HG02943 (cell line): ENCODE results near the gene LCN6.
"Not testable (repeated sequence)": the region's sequence is repeated elsewhere in the genome, so short reads cannot be mapped to it uniquely, and the experiment has no call there.

Experiments
- ATAC-seq: cut with Tn5 transposase; IDR thresholded peaks from one replicate; pipeline ENCODE4 v1.9.1; 2021; ENCODE audit warnings: mild to moderate bottlenecking, low read depth, moderate library complexity; ENCODE audit not compliant: unreplicated experiment

LCN6 gene, protein sequence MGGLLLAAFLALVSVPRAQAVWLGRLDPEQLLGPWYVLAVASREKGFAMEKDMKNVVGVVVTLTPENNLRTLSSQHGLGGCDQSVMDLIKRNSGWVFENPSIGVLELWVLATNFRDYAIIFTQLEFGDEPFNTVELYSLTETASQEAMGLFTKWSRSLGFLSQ

DNA sequence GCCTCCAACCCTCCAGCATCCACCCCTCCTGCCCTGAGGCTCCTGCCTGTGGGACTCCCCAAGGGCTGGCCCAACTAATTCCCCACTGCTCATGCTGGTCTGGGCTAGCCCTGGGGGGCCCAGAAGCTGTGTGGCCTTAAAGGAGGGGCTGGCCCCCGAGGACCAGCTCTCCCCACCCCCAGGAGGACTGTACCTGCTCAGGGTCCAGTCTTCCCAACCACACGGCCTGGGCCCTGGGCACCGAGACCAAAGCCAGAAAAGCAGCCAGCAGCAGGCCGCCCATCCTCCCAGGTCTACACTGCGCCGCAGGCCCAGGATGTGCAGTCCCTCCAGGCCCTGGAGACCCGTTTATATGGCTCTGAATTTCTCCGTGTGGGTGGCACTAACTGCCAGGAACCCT is at the start of gene LCN6:
Gene LCN6 (minus strand): TSS at position 325 of the 400 bp plus-strand sequence. CDS start 42 bp downstream, at position 283.
- ATAC-seq: no peak

DNA sequence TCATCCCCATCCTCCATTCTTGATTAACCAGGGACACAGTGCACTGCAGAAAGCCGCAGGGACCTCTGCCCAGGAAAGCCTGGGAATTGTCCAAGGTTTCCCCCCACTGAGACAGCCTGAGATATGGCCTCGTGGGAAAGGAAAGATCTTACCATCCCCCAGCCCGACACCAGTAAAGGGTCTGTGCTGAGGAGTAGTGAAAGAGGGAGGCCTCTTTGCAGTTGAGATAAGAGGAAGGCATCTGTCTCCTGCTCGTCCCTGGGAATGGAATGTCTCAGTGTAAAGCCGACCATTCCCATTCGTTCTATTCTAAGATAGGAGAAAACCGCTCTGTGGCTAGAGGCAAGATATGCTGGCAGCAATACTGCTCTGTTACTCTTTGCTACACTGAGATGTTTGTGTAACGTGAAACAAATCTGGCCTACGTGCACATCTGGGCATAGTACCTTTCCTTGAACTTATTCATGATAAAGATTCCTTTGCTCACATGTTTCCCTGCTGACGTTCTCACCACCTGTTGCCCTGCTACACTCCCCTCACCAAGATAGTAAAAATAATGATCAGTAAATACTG is 48.5 kb upstream of the LCN6 start:
- not testable (repeated sequence) for ATAC-seq

DNA sequence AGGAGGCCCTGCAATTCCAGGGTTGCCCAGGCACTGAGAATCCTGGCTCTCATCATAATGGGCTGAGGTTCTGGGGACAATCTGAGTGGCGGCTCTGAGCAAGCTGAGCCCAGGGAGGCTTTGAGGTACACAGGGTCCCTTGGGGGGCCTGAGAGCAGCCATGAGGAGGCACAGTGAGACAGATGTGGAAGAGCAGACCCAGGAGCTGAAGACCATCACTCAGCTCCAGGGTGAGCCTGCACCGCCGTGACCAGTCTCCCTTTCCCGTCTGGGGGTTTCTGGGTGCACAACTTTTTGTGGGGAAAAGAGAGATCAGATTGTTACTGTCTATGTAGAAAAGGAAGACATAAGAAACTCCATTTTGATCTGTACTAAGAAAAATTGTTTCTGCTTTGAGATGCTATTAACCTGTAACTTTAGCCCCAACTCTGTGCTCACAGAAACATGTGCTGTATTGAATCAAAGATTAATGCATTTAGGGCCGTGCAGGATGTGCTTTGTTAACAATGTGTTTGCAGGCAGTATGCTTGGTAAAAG is 48.0 kb upstream of the LCN6 start, which contains the start of gene CCDC183:
Gene CCDC183 (plus strand): TSS at position 101 of the 537 bp plus-strand sequence. CDS start 60 bp downstream, at position 161.
- no peak for ATAC-seq

DNA sequence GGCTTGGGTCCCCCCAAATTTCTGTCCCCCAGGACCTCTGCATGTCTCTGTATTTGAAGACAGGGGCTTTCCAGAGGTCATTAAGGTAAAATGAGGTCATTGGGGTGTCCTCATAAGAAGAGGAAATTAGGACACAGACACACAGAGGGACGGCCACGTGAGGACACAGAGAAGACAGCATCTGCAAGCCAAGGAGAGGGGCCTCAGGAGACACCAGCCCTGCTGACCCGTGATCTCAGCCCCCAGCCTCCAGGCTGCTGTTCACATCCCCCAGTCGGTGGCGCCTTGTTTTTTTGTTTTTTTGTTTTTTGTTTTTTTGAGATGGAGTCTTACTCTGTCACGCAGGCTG is 46.6 kb upstream of the LCN6 start:
- ATAC-seq: no peak

DNA sequence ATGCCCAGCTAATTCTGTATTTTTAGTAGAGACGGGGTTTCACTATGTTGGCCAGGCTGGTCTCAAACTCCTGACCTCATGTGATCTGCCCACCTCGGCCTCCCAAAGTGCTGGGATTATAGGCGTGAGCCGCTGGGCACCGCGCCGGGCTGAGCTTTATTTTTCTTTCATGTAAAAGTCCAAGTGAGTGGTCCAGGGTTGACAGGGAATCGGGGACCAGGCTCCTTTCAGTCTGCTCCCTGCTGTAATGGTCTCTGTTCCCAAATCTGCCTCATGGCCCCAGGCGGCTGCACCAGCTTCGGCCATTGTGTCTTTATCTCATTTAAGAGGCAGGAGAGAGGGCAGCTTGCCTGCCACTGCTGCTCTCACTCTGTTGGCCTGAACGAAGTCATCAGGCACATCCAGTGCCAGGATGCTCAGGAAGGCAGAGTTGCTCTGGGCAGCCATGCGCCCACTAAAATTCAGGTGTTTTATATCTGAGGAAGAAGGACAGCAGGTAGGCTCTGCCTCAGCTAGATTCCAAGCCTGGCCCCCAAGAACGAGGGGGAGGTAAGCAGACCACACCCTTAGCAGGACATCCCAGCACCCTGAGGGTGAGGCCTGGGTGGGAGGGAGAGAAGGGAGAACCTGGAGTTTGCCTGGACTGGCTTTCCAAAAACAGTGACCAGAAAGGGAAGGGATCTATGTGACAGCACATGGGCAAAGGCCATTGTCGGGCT is 46.1 kb upstream of the LCN6 start:
- ATAC-seq: no peak

DNA sequence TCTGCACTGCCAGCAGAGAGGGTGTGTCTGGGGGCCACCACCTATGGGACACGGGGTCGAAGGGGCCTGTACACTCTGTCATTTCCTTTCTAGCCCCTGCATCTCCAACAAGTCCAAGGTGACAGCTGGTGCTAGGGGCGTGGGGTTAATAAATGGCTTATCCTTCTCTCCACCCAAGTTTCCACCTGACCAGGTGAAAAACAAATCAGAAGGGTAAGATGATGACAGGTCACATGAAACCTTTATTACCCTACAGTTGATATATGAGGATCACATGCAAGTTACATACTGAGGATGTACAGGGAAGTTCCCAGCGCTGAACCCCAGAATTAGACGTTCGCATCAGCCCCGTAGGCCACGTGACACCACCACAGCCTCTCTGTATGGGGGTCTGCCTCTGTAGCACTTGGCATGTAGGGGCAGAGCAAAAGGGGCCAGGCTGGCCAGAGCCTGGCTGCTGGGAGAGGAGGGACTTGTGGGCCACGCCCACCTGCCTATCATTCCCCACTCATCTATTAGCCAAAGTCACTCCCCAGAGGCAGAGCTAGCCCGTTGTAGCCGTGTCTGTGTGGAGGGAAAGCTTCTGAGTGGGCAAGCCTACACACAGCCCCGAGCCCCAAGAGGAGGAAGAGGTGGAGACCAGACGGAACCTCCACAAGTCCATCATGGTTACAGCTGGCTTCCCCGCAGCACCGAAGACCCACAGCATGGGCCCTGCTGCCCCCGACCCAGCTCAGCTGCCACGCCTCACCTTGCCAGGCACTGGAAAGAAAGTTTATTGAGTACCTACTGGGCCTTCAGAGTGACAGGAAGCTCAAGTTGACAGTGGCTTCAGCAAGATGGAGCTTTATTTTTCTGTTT is 45.0 kb upstream of the LCN6 start:
- ATAC-seq: no peak

DNA sequence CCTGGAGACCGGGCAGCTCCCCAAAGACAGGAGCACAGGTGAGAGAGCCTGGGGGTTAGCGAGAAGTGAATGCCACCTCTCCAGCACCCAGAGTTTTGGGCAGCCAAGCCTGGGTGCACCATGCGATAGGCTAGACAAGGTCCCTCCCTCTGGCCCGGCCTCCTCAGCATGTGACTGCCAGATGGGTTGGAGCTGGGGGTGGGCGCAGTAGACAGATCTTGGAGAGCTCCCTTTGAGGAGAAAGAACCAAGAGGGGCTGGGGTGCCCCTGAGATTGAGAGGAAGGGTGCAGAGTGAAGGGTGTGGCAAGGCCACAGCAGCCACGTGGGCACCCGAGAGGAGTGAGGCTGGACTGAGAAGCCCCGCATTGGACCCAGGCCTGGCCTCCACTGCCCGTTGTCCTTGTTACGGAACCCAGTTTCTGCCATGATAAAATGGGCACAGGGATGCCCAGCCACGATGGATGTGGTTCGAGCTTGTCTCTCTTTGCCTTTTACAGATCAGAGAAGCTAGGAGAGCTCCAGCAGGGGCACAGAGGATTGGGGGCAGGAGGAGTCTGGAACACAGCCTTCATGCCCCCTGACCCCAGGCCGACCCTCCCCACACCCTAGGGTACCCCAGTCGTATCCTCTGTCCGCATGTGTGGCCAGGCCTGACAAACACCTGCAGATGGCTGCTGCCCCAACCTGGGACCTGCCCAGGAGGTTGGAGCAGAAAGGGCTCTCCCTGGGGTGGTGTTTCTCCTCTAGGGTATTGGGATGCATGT is 44.2 kb upstream of the LCN6 start:
- no peak for ATAC-seq

DNA sequence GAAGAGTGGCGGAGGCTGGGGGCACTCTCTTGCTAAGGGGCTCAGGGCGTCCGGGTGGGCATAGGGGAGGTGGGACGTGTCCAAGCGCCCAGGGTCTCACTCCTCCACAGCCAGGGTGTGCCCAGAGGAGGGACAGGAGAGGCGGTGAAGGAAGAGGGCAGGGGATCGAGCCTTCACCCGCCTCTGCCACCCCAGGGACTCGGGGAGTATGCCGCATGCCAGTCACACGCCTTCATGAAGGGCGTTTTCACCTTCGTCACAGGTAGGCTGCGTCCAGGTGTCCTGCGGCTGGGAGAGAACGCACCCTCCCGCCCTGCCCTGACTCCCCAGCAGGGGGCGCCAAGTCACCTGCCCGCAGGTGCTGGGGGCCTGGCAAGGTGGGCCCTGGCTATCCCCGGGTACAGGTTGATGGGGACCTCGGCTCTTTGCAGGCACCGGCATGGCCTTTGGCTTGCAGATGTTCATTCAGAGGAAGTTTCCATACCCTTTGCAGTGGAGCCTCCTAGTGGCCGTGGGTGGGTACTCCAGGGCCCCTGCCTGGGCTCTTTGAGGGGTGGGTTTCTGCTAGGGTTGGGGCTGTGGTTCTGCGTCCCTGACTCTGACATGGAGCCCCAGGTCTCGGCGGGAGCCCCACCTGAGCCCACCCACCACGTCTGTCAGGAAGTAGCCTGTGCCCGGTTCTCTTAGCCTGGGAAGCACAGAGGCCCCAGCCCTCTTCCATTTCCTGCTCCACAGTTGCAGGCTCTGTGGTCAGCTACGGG is 43.4 kb upstream of the LCN6 start:
- peak; percentile 18 for ATAC-seq

DNA sequence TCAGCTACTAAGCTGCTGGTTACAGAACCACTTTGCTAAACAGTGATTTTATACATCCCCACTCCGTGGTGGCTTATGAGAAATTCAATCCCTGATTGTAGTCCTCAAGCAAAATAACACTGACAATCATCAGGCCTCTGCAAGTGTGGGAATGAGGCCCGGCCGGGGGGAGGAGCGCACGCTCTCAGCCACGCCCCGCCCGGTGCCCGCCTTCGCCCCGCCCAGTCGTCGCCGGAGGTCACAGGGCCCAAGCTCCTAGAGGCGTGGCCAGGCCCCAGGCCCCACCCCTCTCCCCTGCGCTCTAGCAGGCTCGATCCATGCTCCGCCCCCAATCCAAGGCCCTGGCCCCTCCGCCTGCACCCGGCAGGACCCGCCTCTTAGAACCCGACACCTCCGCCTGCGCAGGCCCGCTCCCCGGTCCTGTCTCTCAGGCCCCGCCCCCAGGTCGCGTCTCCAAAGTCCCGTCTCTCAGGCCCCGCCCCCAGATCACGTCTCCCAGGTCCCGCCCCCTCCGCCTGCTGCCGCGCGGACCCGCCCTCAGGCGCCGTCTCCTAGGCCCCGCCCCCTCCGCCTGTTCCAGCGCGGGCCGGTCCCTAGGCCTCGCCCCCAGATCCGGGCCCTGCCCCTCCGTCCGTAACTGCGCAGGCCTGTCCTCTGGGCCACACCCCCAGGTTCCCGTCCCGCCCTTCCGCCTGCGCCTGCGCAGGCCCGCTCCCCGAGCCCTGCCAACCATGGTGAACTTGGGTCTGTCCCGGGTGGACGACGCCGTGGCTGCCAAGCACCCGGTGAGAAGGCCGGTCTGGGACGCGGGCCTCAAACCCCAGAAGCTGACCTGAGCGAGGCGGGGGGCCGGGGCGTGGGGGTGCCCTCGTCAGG is 42.6 kb upstream of the LCN6 start, which contains the start of gene TMEM141:
Gene TMEM141 (plus strand): TSS at position 705 of the 876 bp plus-strand sequence. CDS start 27 bp downstream, at position 732.
- ATAC-seq: peak; percentile 76

DNA sequence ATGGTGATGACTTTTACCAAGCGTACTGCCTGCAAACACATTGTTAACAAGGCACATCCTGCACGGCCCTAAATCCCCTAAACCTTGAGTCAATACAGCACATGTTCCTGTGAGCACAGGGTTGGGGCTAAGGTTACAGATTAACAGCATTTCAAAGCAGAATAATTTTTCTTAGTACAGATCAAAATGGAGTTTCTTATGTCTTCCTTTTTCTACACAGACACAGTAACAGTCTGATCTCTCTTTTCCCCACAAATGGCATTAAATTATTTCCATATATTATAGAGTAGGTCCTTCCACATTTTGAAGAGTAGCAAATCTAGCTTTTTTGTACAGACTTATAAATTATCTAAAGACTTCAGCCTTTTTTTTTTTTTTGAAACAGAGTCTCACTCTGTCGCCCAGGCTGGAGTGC is 41.2 kb upstream of the LCN6 start:
- ATAC-seq: no peak

DNA sequence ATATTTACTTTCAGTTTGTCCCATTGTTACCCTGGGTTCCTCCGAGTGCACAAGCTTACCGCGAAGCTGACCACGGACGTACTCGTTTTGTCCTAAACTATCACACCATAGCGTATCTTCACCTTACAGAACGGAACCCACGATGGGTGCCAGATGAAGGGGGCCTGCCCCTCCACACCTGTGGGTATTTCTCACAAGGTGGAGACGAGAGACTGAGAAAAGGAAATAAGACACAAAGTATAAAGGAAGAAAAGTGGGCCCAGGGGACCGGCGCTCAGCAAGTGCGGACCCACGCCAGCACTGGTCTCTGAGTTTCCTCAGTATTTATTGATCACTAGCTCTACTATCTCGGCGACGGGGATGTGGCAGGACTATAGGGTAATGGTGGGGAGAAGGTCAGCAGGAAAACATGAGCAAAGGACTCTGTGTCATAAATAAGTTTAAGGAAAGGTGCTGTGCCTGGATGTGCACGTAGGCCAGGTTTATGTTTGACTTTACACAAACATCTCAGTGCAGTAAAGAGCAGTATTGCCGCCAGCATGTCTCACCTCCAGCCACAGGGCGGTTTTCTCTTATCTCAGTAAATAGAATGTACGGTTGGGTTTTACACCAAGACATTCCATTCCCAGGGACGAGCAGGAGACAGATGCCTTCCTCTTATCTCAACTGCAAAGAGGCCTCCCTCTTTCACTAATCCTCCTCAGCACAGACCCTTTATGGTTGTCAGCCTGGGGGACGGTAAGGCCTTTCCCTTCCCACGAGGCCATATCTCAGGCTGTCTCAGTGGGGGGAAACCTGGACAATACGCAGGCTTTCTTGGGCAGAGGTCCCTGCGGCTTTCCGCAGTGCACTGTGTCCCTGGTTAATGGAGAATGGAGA is 40.6 kb upstream of the LCN6 start:
- not testable (repeated sequence) for ATAC-seq

DNA sequence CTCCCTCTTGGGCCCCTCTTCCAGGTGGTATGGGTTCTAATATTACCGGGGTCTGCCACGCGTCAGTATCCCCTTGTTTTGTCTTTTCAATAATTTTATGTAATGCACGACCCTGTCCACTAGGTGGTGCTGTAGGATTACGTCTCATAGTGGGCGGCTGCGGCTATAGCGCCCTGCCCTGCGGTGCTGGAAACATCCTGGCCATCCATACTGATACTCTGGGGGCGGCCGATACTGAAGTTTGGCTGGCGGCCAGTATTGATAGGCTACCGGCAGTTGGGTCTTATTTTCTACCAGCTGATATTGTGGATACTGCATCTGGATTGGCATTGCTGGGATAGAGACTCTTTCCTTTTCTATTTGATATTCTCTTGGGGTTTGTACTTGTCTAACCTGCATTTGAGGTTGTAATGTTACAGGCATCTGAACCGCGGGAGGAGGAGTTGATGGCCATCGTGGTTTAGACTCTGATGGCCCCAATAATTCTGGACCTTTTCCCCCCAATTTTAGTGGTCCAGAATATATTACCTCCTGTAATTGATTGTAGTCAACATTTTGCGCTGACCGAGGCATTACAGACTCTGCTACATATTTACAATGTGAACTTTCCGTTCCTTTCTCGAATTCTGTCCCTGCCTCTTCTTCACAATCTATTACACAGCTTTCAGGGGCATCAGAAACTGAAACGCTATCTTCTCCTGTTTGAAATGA is 39.5 kb upstream of the LCN6 start:
- ATAC-seq: no peak

DNA sequence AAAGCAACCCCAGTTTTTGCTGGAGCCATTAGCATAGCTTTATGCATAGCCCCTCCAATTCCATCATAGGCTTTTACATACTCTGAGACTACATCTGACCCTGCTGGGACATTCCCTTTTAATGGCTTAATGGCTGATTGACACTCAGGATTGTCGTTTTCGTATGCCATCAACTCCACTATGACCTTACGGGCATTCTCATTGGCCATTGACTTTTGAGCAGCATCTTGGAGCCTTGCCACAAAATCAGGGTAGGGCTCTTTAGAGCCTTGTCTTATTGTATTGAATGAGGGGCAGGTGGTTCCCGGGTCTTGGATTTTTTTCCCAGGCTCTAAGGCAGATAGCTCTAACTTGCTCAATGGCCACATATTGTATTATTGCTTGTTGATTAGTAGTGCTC is 38.7 kb upstream of the LCN6 start:
- ATAC-seq: not testable (repeated sequence)

DNA sequence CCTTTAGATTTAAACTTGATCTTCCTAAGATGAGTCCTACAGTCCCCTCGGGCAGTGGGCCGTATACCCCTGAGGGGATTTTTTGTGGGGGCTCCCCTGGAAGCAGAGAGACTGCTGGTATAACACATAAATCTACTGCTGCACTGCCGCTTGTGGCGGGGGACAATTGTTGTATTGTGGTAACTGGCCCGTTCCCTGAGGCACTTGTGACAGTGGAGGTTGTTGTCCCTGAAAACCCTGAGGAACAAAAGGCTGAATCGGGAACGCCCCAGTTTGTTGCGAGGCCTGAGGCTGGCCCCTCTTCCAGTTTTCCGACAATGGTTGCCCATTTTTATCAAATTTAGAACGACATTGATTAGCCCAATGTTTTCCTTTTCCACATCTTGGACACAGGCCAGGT is 38.1 kb upstream of the LCN6 start:
- no peak for ATAC-seq

DNA sequence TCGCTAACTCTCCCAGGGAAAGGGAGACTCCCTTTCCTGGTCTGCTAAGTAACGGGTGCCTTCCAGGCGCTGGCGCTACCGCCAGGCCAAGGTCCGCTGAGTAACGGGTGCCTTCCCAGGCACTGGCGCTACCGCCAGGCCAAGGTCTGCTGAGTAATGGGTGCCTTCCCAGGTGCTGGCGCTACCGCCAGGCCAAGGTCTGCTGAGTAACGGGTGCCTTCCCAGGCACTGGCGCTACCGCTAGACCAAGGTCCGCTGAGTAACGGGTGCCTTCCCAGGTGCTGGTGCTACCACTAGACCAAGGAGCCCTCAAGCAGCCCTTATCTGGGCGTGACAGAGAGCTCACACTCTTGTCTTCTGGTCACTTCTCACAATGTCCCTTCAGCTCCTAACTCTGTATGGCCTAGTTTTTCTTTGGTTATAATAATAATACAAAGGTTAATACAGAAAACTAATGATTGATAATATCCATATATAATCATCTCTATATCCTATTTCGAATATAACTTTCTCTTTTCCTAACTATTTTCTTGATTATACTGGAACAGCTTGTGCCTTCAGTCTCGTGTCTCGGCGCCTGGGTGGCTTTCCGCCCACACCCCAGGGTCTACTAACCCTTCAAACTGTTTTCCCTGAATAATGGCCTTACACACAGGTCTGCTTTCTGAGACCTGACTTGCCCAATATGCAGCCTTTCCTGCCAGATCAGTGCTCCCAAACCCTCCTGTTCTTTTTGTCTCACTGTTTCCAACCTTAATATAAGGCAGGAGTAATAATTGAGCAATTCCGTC is 37.4 kb upstream of the LCN6 start:
- not testable (repeated sequence) for ATAC-seq

DNA sequence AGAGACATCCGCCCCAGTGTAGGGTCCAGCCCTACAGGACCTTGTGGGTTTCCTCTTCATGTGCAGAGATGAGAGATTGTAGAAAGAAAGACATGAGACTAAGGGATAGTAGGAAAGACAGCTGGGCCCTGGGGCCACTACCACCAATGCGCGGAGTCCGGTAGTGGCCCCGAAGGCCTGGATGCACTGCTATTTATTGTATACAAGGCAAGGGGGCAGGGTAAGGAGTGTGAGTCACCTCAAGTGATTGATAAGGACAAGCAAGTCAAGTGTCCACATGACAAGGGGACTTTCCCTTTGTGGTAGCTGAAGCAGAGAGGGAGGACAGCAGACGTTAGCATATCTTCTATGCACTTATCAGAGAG is 36.7 kb upstream of the LCN6 start:
- ATAC-seq: no peak
